Activated T-cell treated with anti-CD3 and anti-CD28 coated beads, Interleukin-2, amount 50 U/mL, for 1 hour (primary cell): ENCODE data around the gene PGGT1B.
"Not testable (repeated sequence)": the region's sequence is repeated elsewhere in the genome, so short reads cannot be mapped to it uniquely, and the experiment has no call there.

Experiments
- DNase-seq: peaks from one replicate; pipeline ENCODE4 v3.0.0-alpha.2; 2020

Gene PGGT1B

GRCh38 chr5:115257981-115258380 lies 4.7 kb downstream of the PGGT1B start:
- no peak for DNase-seq

DNA sequence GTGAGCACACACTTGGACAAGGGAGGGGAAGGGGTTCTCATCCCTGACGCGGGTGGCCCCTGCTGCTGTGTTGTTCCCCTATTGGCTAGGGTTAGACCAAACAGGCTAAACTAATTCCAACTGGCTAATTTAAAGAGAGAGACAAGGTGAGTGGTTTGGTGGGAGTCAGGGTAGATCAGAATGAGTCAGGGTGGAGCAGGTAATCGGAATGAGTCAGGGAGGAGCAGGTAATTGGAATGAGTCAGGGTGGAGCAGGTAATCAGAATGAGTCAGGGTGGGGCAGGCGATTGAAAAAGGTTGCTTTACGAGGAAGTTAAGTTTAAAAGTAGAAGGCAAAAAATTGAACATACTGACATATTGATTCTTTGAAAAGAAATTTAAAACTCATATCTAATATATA lies 13.3 kb downstream of the PGGT1B start:
- not testable (repeated sequence) for DNase-seq

DNA sequence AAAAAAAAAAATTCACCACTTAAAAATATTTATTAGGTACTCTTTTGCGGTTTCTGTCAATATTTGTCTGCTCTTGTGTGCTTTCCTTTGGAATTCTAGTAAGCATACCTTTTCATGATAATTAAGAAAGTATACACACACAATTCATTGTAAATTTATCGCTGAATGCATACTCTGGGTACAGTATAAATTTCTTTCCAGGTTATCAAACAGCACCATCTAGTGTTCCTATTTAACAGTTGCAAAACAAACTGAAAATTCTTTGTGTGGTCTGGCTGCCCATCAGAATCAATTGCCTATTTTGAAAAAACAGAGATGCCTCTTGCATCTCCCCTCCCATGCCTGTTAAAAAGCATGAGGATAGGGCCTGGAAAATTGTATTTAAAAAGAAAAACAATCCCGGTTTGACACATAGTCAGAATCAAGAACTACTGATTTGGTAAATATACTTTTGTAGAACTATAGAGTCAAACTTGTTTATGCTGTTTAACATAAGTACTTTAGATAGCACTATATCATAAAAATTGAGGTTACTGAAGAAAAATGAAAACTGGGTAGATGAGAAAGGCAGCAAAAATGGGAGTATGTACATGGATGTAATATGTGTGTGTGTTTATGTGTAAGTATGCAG lies 16.2 kb downstream of the PGGT1B start:
- DNase-seq: no peak

DNA sequence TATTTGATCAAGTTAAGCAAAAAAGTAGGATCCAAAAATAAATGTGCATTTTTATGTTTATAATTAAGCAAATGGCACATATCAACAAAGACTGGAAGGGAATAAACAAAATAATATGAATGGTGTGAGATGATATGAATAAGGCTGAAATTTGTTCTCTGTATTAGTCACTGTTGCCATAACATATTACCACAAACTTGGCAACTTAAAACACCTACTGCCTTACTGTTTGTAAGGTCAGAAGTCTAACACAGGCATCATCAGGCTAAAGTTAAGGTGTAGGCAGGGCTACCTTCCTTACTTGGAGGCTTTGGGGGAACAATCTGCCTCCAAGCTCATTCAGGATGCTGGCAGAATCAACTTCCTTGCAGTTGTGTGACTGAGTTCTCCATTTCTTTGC lies 19.3 kb downstream of the PGGT1B start:
- no peak for DNase-seq

DNA sequence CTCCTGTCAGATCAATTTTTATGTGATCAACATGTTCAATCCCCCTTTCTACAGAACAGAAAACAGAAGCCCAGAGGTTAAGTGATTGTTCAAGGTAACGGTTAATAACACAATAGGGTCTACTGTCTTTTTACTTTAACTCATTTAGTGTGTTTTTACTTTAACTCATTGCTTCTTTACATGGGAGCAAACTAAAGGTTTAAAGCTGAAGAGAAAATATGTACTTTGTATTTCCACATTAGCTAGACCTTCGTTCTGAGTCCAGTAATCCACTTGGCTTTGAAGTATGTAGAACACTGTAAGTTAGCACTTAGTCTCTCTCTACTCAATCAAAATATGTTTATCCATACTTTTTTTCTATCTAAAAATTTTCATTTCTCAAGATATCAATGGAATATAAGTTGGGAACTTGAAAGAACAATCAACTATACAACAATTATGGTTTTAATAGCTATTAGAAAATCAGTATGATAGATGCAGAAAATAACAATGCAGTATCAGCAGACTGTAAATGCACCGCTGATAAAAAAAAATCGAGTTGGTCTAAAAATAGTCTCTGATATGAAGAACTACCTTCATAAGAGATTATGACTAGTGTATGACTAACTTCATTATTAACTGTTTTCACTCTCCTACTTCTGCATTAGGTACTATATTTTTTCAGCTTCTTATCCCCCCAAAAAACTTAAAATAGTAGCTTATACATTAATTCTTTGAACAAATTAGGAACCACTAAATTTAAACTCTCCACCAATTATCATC lies 20.6 kb downstream of the PGGT1B start:
- DNase-seq: no peak

DNA sequence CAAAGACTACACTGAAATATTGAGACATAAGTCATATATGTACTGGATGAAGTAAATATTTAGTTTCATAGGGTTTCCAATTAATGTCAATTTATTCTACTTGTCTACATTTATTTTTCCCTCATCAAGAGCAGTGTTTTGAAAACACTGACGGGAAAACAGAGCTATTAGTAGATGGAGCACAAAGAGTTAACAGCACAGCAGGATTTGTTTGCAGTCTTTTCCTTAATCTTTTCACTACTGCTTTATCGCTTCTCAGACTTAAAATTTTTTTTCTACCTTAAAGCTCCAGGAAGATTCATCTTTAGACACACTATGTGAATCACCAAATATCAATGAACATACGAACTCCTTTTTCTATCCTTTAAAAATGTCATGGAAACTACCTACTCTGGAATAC lies 25.6 kb downstream of the PGGT1B start:
- DNase-seq: no peak

- no peak for DNase-seq
Measured at GRCh38 chr5:115236599-115236998, 26.1 kb downstream of the PGGT1B start.

GRCh38 chr5:115231598-115231997 lies 31.1 kb downstream of the PGGT1B start:
- DNase-seq: no peak

- DNase-seq: no peak
Measured at GRCh38 chr5:115229606-115230005, 33.1 kb downstream of the PGGT1B start.

- no peak for DNase-seq
Measured at GRCh38 chr5:115227281-115227680, 35.4 kb downstream of the PGGT1B start.

DNA sequence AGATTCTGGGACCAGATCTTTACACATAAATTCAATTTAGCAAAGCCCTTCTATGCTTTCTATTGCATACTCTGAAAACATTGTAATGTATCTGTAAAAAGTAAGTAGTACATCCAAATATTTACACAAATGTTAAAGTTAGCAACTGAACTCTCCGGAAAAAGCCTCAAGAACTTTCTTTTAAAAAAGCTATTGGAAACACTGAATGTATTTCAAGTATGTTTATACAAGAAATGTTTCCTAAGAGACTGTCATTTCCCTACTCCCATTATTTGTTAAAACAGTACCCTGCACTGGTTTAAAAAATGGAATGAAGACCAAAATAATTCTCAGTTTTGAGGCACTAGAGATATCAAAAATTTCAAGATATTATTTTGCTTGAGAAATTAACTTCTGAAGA lies 48.1 kb downstream of the PGGT1B start:
- DNase-seq: no peak

DNA sequence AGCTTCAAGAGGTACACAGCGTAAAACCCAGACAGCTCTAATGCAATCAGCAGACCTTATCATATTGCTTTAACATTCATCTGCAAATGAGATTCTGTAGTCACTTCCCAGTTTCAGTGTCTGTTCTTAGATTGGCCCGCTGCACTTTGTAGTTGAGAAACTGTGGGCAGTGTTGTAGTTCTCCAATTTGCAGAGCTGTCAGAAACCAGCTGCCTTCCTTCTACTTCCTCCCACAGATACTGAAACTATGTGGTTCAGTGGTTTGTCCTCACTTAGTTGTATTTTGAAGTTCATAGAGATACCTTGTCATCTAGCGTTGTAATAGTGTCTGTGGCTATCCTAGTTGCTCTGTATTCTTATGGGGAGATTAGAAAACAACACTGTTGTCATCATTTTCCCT lies 53.4 kb downstream of the PGGT1B start:
- DNase-seq: no peak

- no peak for DNase-seq
Measured at GRCh38 chr5:115202952-115203351, 59.7 kb downstream of the PGGT1B start.

DNA sequence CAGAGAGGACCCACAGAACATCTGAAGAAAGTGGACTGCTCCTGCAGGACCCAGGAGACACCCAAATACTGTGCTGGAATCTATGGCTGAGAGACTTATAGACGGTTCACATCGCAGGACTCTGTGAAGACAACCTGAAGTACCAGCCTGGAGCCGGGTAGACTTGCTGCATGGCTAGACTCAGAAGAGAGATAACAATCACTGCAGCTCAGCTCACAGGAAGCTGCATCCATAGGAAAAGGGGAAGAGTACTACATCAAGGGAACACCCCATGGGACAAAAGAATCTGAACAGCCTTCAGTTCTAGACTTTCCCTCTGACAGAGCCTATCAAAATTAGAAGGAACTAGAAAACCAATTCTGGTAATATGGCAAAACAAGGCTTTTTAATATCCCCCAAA lies 66.5 kb downstream of the PGGT1B start:
- DNase-seq: no peak

GRCh38 chr5:115194676-115195075 lies 68.0 kb downstream of the PGGT1B start:
- DNase-seq: no peak

GRCh38 chr5:115193295-115193694 lies 69.4 kb downstream of the PGGT1B start:
- no peak for DNase-seq

- no peak for DNase-seq
Measured at GRCh38 chr5:115192098-115192497, 70.6 kb downstream of the PGGT1B start.

- no peak for DNase-seq
Measured at GRCh38 chr5:115191474-115192031, 71.1 kb downstream of the PGGT1B start.

DNA sequence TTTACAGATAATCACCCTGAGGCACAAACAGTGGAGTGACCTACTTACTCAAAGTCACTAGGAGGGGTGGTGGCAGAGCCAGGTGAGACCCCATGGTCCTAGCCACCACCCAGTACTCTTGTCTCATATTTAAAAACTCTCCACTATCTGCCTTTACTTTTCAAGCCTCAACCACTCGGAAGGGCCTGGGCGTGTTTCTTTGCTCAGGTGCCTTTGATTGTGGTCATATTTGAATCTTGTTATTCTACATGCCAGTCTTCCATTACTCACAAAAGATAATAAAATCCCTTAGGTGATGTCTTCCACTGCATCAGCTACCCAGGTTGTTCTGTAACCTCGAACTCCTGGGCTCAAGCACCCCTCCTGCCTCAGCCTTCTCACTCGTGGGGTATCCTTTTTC lies 72.3 kb downstream of the PGGT1B start:
- no peak for DNase-seq

- DNase-seq: no peak
Measured at GRCh38 chr5:115189866-115190265, 72.8 kb downstream of the PGGT1B start.

DNA sequence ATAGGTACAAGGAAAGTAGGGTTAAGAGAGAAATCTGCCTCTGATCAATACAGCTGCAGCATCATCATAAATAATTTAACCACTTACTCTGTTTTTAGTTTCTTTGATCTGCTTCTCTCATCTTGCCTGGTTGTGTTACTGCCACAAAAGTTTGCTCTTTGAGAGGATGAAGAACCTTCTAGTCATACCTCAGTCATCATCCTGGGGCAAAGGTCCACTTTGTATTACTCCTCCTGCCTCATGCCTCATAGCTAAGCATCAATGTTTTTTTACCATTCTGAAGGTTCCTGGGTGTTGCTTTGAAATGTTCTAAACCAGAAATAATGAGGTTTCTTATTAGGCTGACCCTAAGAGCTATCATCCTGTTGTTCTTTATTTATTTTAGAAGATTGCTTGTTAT lies 75.9 kb downstream of the PGGT1B start:
- DNase-seq: no peak

DNA sequence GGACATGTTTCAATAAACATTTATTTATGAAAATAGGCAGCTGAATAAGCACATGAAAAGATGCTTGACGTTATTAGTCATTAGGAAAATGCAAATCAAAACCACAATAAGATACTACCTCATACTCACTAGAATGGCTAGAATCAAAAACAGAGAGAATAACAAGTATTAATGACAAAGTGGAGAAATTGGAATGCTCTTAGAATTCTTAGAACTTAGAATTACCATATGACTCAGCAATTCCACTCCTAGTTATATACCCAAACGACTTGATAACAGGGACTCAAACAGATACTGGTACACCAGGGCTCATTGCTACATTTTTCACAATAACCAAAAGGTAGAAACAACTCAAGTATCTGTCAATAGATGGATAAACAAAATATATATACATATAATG lies 77.9 kb downstream of the PGGT1B start:
- no peak for DNase-seq

GRCh38 chr5:115181757-115182156 lies 80.9 kb downstream of the PGGT1B start:
- DNase-seq: no peak

- peak; percentile 36 for DNase-seq
Measured at GRCh38 chr5:115180165-115180709, 82.4 kb downstream of the PGGT1B start.
